GM10248 (cell line): ENCODE measurements around the gene FERMT1.

Experiments
- CTCF ChIA-PET: fragments of 300-600 bp; sonication (Branson Sonifier 250); formaldehyde crosslinking; extraction: SDS; loops from one replicate; lab custom pipeline; 2021; ENCODE audit warnings: antibody characterized with exemption; lab: Yijun Ruan, JAX
- POLR2A ChIA-PET: fragments of 350-650 bp; sonication (Branson Sonifier 250); formaldehyde crosslinking; extraction: SDS; loops from one replicate; lab custom pipeline; 2020; ENCODE audit warnings: antibody characterized with exemption; lab: Yijun Ruan, JAX
- DNase-seq: peaks from one replicate; pipeline ENCODE4 v3.0.0; 2012; ENCODE audit errors: extremely low spot score
- TF ChIP-seq, protein P1 (sequence below): IDR thresholded peaks from 2 replicates; pipeline ENCODE4 v1.5.1; 2012; ENCODE audit warnings: mild to moderate bottlenecking, low read depth; ENCODE audit errors: extremely low read depth, missing control alignments, control extremely low read depth

FERMT1 gene, protein sequence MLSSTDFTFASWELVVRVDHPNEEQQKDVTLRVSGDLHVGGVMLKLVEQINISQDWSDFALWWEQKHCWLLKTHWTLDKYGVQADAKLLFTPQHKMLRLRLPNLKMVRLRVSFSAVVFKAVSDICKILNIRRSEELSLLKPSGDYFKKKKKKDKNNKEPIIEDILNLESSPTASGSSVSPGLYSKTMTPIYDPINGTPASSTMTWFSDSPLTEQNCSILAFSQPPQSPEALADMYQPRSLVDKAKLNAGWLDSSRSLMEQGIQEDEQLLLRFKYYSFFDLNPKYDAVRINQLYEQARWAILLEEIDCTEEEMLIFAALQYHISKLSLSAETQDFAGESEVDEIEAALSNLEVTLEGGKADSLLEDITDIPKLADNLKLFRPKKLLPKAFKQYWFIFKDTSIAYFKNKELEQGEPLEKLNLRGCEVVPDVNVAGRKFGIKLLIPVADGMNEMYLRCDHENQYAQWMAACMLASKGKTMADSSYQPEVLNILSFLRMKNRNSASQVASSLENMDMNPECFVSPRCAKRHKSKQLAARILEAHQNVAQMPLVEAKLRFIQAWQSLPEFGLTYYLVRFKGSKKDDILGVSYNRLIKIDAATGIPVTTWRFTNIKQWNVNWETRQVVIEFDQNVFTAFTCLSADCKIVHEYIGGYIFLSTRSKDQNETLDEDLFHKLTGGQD

DNA sequence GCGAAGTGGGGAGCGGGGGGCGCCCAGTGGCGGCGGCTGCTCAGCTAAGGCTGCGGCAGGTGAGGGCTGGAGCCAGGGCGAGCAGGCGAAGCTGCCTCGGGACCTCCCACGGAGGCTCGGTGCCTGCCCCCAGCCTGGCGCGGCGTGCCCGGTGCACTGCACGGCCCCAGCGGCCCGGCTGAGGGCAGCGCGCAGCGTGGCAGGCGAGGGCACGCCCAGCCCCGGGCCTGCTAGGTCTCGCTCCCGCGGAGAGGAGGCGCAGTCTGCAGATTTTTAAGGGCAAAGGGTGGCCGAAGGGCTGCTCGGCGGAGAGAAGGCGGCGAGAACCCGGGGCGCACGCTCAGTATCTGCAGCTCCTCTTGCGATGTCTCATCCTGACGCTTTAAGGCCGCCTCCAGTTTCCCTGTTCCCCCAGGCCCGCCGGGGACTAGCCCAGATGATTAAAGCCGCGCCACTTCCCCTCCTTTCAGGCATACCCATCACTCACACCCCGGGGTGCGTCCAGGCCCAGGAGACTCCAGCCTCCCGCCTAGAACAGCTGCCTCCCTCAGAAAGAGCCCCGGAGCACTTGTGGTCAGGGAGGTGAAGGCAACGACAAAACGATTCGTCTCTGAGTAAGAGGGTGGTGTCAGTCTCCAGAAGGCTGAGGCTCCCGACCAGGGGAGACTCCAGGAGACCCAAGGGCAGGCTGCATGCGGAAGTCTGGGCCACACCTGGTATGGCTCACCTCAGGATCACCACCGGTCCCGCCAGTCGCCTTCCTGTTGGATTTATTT, at the start of gene FERMT1:
Gene FERMT1, minus strand, starts transcription at position 158 of the 776 bp plus-strand sequence. CDS start 3,476 bp downstream, outside the sequence.
- POLR2A ChIA-PET, result no interaction called here
- TF ChIP-seq, protein P1, sequence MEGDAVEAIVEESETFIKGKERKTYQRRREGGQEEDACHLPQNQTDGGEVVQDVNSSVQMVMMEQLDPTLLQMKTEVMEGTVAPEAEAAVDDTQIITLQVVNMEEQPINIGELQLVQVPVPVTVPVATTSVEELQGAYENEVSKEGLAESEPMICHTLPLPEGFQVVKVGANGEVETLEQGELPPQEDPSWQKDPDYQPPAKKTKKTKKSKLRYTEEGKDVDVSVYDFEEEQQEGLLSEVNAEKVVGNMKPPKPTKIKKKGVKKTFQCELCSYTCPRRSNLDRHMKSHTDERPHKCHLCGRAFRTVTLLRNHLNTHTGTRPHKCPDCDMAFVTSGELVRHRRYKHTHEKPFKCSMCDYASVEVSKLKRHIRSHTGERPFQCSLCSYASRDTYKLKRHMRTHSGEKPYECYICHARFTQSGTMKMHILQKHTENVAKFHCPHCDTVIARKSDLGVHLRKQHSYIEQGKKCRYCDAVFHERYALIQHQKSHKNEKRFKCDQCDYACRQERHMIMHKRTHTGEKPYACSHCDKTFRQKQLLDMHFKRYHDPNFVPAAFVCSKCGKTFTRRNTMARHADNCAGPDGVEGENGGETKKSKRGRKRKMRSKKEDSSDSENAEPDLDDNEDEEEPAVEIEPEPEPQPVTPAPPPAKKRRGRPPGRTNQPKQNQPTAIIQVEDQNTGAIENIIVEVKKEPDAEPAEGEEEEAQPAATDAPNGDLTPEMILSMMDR, result no peak
- CTCF ChIA-PET, result interaction anchor here (0.9 kb wide), 1 partner anchor 17 kb away, joined by 4 read pairs; no protein-coding TSS in a partner anchor
- DNase-seq, result peak; percentile 35

DNA sequence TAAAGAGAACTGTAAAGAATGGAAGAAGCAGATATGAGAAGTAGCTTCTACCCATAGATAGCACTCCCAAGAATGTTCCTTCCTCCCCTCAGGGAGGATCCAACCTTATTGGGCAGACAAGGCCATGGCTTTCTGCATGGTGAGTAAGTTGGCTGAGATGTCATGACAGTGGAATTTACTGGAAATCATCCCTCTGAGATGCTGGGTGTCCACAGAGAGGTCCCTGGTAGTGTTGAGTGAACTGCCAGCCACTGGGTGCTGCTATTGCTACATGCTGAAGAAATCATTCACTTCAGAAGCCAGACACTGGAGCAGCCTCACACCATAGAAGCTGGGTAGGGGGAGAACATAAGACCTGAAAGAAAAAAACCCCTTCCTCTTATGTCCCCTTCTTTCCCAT, 46.4 kb upstream of the FERMT1 start:
- TF ChIP-seq, protein P1, result no peak
- ChIA-PET CTCF (no interaction called here), POLR2A (no interaction called here)
- no peak for DNase-seq

DNA sequence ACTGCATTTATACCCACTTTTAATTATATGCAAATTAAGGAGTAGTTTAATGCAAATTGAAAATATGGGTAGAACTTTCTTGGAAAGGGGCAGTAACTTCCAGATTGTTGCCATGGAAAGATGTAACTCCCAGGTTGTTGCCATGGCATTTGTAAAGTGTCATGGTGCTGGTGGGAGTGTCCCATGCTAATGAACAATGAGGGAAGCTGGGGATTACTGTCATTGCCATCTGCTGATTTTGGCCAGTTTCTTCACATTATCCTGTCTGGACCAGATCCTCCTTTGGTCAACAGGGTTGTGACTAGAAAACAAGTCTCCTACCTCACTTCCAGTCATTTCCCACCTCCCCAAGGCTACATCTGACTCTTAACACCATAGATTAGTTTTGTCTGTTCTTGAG, 45.4 kb upstream of the FERMT1 start:
- ChIA-PET POLR2A (no interaction called here), CTCF (no interaction called here)

DNA sequence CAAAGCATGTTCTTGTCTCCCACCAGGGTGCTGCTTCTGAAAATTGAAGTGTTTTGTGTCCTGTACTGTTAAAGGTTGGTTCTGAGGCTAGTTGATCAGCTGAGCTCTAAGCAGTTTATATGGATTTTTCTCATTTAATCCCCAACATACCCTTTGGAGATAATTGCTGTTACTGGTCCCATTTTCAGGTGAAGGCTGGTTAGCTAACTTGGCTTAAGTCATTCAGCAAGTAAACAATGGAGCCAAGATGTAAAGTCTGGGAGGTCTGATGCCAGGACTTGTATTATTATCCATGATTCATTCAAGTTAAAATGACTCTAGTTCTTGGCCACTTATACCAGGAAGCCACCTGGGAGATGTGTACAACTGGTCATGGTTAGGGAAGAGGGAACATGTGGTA, 42.5 kb upstream of the FERMT1 start:
- CTCF ChIA-PET, result no interaction called here
- POLR2A ChIA-PET, result no interaction called here
- DNase-seq, result no peak
- TF ChIP-seq, protein P1, result no peak

More for the DNA sequence above, 45.4 kb upstream of the FERMT1 start:
- TF ChIP-seq, protein P1, result no peak
- DNase-seq, result no peak

DNA sequence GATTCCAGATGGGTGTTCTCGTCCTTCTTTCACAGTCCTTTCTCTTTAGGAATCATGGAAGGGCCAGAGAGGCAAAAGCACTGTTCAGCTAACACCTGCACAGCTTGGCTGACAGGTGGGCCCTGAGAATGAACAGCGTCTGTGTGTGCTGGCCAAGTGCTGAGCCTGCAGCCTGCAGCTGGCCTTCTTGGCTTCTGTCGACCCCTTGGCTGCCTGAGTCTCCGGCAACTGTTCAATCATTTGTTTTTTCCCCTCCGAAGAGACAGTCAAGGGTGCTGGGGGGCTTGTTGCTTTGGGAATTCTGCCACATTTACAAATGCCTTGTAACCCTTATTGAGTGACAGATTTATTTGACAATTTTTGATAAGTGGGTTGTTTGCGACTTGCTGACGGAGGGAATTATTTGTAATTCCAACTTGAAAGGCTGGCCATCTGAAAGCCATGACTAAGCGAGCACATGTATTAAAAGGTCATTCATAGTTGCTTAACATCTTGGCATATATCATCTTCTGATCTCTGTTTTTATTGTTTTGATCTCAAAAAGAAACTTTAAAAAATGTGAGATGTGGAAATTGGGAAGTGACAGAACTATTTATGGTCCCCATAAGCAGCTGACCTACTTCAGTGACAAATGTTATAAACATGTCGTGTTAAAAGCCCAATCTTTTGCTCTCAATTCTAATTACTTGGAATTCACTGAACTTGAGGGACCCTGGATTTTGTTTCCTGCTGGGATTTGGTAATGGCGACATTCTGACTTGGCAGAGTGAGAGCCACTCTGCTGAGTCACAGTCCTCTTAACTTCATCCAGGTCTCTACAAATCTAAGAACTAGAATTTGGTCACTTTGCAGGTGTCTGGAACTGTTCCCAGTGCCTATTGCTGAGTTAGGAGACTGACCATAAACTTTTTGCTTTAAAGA, 41.9 kb upstream of the FERMT1 start:
- TF ChIP-seq, protein P1, result no peak
- ChIA-PET POLR2A (no interaction called here), CTCF (no interaction called here)
- no peak for DNase-seq
